Hepatocyte (in vitro differentiated cells): Measurements from ENCODE around the gene USP43. TPM values are rescaled to one million over a fixed set of nuclear protein-coding genes. Genes with fewer than 3 reads are reported as not detected.

Source experiments
- DNase-seq: peaks from one replicate; pipeline ENCODE4 v3.0.0-alpha.2; 2016; ENCODE audit warnings: low spot score
- H2AFZ ChIP-seq: fragments of 200-600 bp; sonication (generic); 2 replicates; pipeline ENCODE4 v1.6.0; 2016; ENCODE audit warnings: antibody characterized with exemption, mild to moderate bottlenecking
- H3K27ac ChIP-seq: fragments of 200-600 bp; sonication (generic); 2 replicates; pipeline ENCODE4 v1.5.1; 2016; ENCODE audit warnings: mild to moderate bottlenecking
- H3K27me3 ChIP-seq: fragments of 200-600 bp; sonication (generic); 2 replicates; pipeline ENCODE4 v1.6.1; 2016
- H3K36me3 ChIP-seq: fragments of 200-600 bp; sonication (generic); replicated peaks from 2 replicates; pipeline ENCODE4 v1.5.1; 2016; ENCODE audit warnings: low read depth; ENCODE audit not compliant: insufficient read depth
- H3K4me1 ChIP-seq: fragments of 200-600 bp; sonication (generic); 2 replicates; pipeline ENCODE4 v1.5.1; 2016; ENCODE audit warnings: mild to moderate bottlenecking, moderate library complexity; ENCODE audit not compliant: insufficient read depth
- H3K4me2 ChIP-seq: fragments of 200-600 bp; sonication (generic); 2 replicates; pipeline ENCODE4 v1.6.0; 2016
- H3K4me3 ChIP-seq: fragments of 200-600 bp; sonication (generic); 2 replicates; pipeline ENCODE4 v1.5.1; 2016; ENCODE audit warnings: mild to moderate bottlenecking
- H3K79me2 ChIP-seq: fragments of 200-600 bp; sonication (generic); 2 replicates; pipeline ENCODE4 v1.6.0; 2017; ENCODE audit warnings: mild to moderate bottlenecking
- H3K9me2 ChIP-seq: fragments of 200-600 bp; sonication (generic); replicated peaks from 2 replicates; pipeline ENCODE4 v1.6.0; 2017; ENCODE audit warnings: mild to moderate bottlenecking; ENCODE audit not compliant: insufficient read depth
- H3K9me3 ChIP-seq: fragments of 200-600 bp; sonication (generic); 2 replicates; pipeline ENCODE4 v1.5.1; 2016; ENCODE audit warnings: low read depth, mild to moderate bottlenecking
- H4K20me1 ChIP-seq: fragments of 200-600 bp; sonication (generic); 2 replicates; pipeline ENCODE4 v1.6.0; 2016; ENCODE audit warnings: mild to moderate bottlenecking; ENCODE audit not compliant: insufficient read depth, poor library complexity, severe bottlenecking
- CTCF ChIP-seq: fragments of 200-600 bp; sonication (generic); IDR thresholded peaks from 2 replicates; pipeline ENCODE4 v1.5.1; 2016; ENCODE audit warnings: antibody characterized with exemption, mild to moderate bottlenecking; ENCODE audit not compliant: poor library complexity
- EZH2 ChIP-seq: fragments of 200-600 bp; sonication (generic); IDR thresholded peaks from 2 replicates; pipeline ENCODE4 v1.6.1; 2016; ENCODE audit warnings: antibody characterized with exemption, mild to moderate bottlenecking, borderline replicate concordance
- EZH2phosphoT487 ChIP-seq: fragments of 200-600 bp; sonication (generic); IDR thresholded peaks from one replicate; pipeline ENCODE4 v1.6.1; 2018; ENCODE audit warnings: antibody characterized with exemption, mild to moderate bottlenecking, low read depth, moderate library complexity; ENCODE audit not compliant: unreplicated experiment, severe bottlenecking
- WGBS: methylation state at CpG from one replicate; pipeline ENCODE4 v1.1.6; 2016; ENCODE audit warnings: low lambda C conversion rate; ENCODE audit errors: missing lambda C conversion rate; 5-methylcytosine and 5-hydroxymethylcytosine counted together
- polyA plus RNA-seq: library from polyadenylated mRNA; unstranded; fragments of >200 nt; fragmentation: Nextera tagmentation; extraction: Ambion mirVana; gene quantifications from 2 replicates; pipeline ENCODE4 v1.2.1, GENCODE V29; 2016
- total RNA-seq: library from RNA; depleted of rRNA; stranded (reverse); fragments of >200 nt; gene quantifications from 2 replicates; pipeline ENCODE4 v1.2.3, GENCODE V29; 2014

USP43 gene
- total and polyA plus RNA-seq, 2 experiments from 2014 or later: 3.6 to 5.2 TPM

DNA sequence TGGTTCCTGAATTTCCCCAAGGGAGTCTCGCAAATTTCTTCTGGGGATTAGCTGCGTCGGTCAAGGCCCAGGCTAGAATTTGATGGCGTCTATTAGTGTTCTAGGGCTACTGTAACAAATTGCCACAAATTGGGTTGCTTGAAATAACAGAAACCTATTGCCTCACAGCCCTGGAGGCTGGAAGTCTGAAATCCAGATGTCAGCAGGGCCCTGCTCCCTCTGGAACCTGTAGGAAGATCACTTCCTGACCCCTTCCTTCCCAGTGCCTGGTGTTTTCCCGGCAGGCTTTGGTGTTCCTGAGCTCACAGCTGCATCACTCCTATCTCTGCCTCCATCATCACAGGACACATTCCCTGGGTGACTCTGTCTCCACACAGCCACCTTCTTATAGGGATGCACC is 121.7 kb downstream of the USP43 start:
- TF ChIP-seq EZH2phosphoT487: no peak
- TF ChIP-seq EZH2: no peak
- TF ChIP-seq CTCF: no peak
- H2AFZ ChIP-seq: no peak overlapping the region
- DNase-seq: no peak
- H3K36me3 ChIP-seq: no peaks in the 10 kb centered on the region
- no peaks in the 10 kb centered on the region for H3K79me2 ChIP-seq
- peaks cover 13% of the 10 kb centered on the region for H3K27me3 ChIP-seq
- no peak overlapping the region for H3K4me3 ChIP-seq
- no peak overlapping the region for H3K27ac ChIP-seq
- no peaks in the 10 kb centered on the region for H4K20me1 ChIP-seq
- 59% methylated on average over 5 of the region's 5 CpGs for WGBS
- H3K9me2 ChIP-seq: no peaks in the 10 kb centered on the region
- no peak overlapping the region for H3K4me2 ChIP-seq
- no peaks in the 10 kb centered on the region for H3K9me3 ChIP-seq
- no peaks in the 10 kb centered on the region for H3K4me1 ChIP-seq

GRCh38 chr17:9767432-9767991 is 122.2 kb downstream of the USP43 start:
- Histone ChIP-seq H3K27ac (no peak overlapping the region), H4K20me1 (no peaks in the 10 kb centered on the region), H3K4me2 (no peak overlapping the region), H3K9me3 (no peaks in the 10 kb centered on the region), H3K4me3 (no peak overlapping the region), H3K79me2 (no peaks in the 10 kb centered on the region), H3K9me2 (no peaks in the 10 kb centered on the region), H3K4me1 (no peaks in the 10 kb centered on the region), H3K27me3 (peaks cover 13% of the 10 kb centered on the region), H2AFZ (no peak overlapping the region), H3K36me3 (no peaks in the 10 kb centered on the region)
- 78% methylated on average over 7 of the region's 7 CpGs for whole genome bisulfite sequencing
- TF ChIP-seq EZH2 (no peak), CTCF (no peak)
- DNase-seq: no peak

DNA sequence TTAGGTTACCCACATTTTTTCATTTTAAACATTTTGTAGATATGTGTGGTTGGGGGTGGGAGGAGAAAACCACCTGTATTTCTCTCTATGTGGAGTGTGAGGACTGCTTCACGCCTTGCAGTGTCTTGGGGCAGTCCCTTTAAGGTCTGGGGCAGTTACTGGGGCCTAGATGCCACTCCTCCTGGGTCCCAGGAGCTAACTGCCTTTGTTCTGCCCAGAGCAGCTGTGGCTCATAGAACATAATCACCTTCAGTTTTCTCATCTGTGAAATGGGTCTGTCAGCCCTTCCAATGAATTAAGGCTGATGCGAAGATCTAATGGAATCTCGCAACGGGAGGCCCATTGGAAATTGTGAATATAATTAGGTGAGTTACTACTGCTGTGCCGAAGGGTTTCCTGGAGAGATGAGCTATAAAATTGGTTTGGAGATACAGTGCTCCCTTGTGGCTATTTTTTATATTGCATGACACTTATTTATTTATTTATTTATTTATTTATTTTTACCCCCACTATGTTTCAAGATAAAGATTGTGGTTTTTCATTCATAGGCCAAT is 123.1 kb downstream of the USP43 start:
- peak; percentile 43 for DNase-seq
- Histone ChIP-seq H3K9me2 (no peaks in the 10 kb centered on the region), H2AFZ (no peak overlapping the region), H3K27ac (no peak overlapping the region), H3K79me2 (no peaks in the 10 kb centered on the region), H3K27me3 (peaks cover 8% of the 10 kb centered on the region), H3K4me1 (no peaks in the 10 kb centered on the region), H3K4me3 (no peak overlapping the region), H3K36me3 (no peaks in the 10 kb centered on the region), H3K9me3 (no peaks in the 10 kb centered on the region), H4K20me1 (no peaks in the 10 kb centered on the region), H3K4me2 (no peak overlapping the region)
- no peak for TF ChIP-seq EZH2
- TF ChIP-seq CTCF: peak; percentile 66
- WGBS: 35% methylated on average over 5 of the region's 5 CpGs
